Activated T-cell treated with anti-CD3 and anti-CD28 coated beads, Interleukin-2, amount 50 U/mL, for 4 hours (primary cell): ENCODE data around the gene TGFB1I1. TPM values are rescaled to one million over a fixed set of nuclear protein-coding genes. Genes with fewer than 3 reads are reported as not detected.

ENCODE experiments used
- ATAC-seq, 2 donors: fragments of 200-7000 bp; cut with Tn5 transposase; one replicate each; pipeline ENCODE4 v1.10.0; 2021
- DNase-seq: peaks from one replicate; pipeline ENCODE4 v3.0.0-alpha.2; 2020
- H3K27me3 Mint-ChIP-seq: one replicate; pipeline ENCODE4 v1.8.0; 2021; ENCODE audit warnings: low read depth, mixed read lengths
- H3K36me3 Mint-ChIP-seq: one replicate; pipeline ENCODE4 v1.8.0; 2022; ENCODE audit warnings: mixed read lengths; ENCODE audit not compliant: insufficient read depth
- H3K4me1 Mint-ChIP-seq: one replicate; pipeline ENCODE4 v1.8.0; 2021; ENCODE audit warnings: low read depth, mixed read lengths
- H3K4me3 Mint-ChIP-seq: one replicate; pipeline ENCODE4 v1.8.0; 2021; ENCODE audit warnings: mild to moderate bottlenecking, moderate library complexity, mixed read lengths
- H3K9me3 Mint-ChIP-seq: one replicate; pipeline ENCODE4 v1.8.0; 2021; ENCODE audit warnings: mixed read lengths
- total RNA-seq, 3 donors: library from RNA; stranded (reverse); gene quantifications; one replicate each; pipeline ENCODE4 v1.2.1, GENCODE V29; 2021

The TGFB1I1 gene
- total RNA-seq, 3 donors from 2014 or later, result 0.30 to 0.34 TPM; not detected in 1

GRCh38 chr16:31485571-31485970 lies 13.6 kb downstream of the TGFB1I1 start:
- no peaks in the 10 kb centered on the region for H3K9me3 Mint-ChIP-seq
- H3K4me1 Mint-ChIP-seq, result peaks cover 13% of the 10 kb centered on the region
- ATAC-seq, result no peak
- no peak for DNase-seq
- no peaks in the 10 kb centered on the region for H3K36me3 Mint-ChIP-seq
- H3K4me3 Mint-ChIP-seq, result no peak overlapping the region
- H3K27me3 Mint-ChIP-seq, result no peaks in the 10 kb centered on the region

- DNase-seq (no peak), ATAC-seq (no peak)
- Mint-ChIP-seq H3K27me3 (no peaks in the 10 kb centered on the region), H3K36me3 (peaks cover 4% of the 10 kb centered on the region), H3K9me3 (no peaks in the 10 kb centered on the region), H3K4me1 (peaks cover 13% of the 10 kb centered on the region), H3K4me3 (no peak overlapping the region)
These were observed 14.1 kb downstream of the TGFB1I1 start for GRCh38 chr16:31486045-31486444.

- H3K4me3 Mint-ChIP-seq, result peak overlapping the region; percentile 87
- DNase-seq, result no peak
- no peaks in the 10 kb centered on the region for H3K27me3 Mint-ChIP-seq
- peaks cover 13% of the 10 kb centered on the region for H3K4me1 Mint-ChIP-seq
- H3K9me3 Mint-ChIP-seq, result no peaks in the 10 kb centered on the region
- peak in 1 of 2 donors; percentile 22 for ATAC-seq
- peaks cover 4% of the 10 kb centered on the region for H3K36me3 Mint-ChIP-seq
These were observed 15.2 kb downstream of the TGFB1I1 start for GRCh38 chr16:31487071-31487719.

- DNase-seq (peak; percentile 67), ATAC-seq (peak; percentile 95 to 97)
- no peaks in the 10 kb centered on the region for H3K27me3 Mint-ChIP-seq
- peaks cover 4% of the 10 kb centered on the region for H3K36me3 Mint-ChIP-seq
- H3K9me3 Mint-ChIP-seq, result no peaks in the 10 kb centered on the region
- peaks cover 13% of the 10 kb centered on the region for H3K4me1 Mint-ChIP-seq
- peak overlapping the region; percentile 87 for H3K4me3 Mint-ChIP-seq
These were observed 15.9 kb downstream of the TGFB1I1 start for GRCh38 chr16:31487720-31488467.

GRCh38 chr16:31488468-31489297 lies 16.7 kb downstream of the TGFB1I1 start:
- peaks cover 13% of the 10 kb centered on the region for H3K4me1 Mint-ChIP-seq
- no peaks in the 10 kb centered on the region for H3K9me3 Mint-ChIP-seq
- H3K4me3 Mint-ChIP-seq, result peak overlapping the region; percentile 87
- peaks cover 10% of the 10 kb centered on the region for H3K36me3 Mint-ChIP-seq
- DNase-seq (no peak), ATAC-seq (no peak)
- no peaks in the 10 kb centered on the region for H3K27me3 Mint-ChIP-seq

GRCh38 chr16:31489298-31489564 lies 17.3 kb downstream of the TGFB1I1 start:
- no peak overlapping the region for H3K4me3 Mint-ChIP-seq
- H3K9me3 Mint-ChIP-seq, result no peaks in the 10 kb centered on the region
- peaks cover 10% of the 10 kb centered on the region for H3K36me3 Mint-ChIP-seq
- ATAC-seq, result no peak
- H3K4me1 Mint-ChIP-seq, result peaks cover 13% of the 10 kb centered on the region
- no peak for DNase-seq
- no peaks in the 10 kb centered on the region for H3K27me3 Mint-ChIP-seq

GRCh38 chr16:31489616-31490584 lies 17.9 kb downstream of the TGFB1I1 start:
- peak overlapping the region; percentile 4 for H3K4me3 Mint-ChIP-seq
- DNase-seq, result no peak
- H3K36me3 Mint-ChIP-seq, result peaks cover 10% of the 10 kb centered on the region
- H3K4me1 Mint-ChIP-seq, result peaks cover 13% of the 10 kb centered on the region
- no peak for ATAC-seq
- no peaks in the 10 kb centered on the region for H3K9me3 Mint-ChIP-seq
- H3K27me3 Mint-ChIP-seq, result no peaks in the 10 kb centered on the region

GRCh38 chr16:31491778-31492418 lies 19.9 kb downstream of the TGFB1I1 start:
- DNase-seq (no peak), ATAC-seq (no peak)
- Mint-ChIP-seq H3K4me3 (no peak overlapping the region), H3K9me3 (no peaks in the 10 kb centered on the region), H3K4me1 (peaks cover 5% of the 10 kb centered on the region), H3K27me3 (no peaks in the 10 kb centered on the region), H3K36me3 (peaks cover 11% of the 10 kb centered on the region)

GRCh38 chr16:31493506-31494125 lies 21.7 kb downstream of the TGFB1I1 start:
- Mint-ChIP-seq H3K36me3 (peaks cover 17% of the 10 kb centered on the region), H3K4me1 (peaks cover 2% of the 10 kb centered on the region), H3K4me3 (no peak overlapping the region), H3K9me3 (no peaks in the 10 kb centered on the region), H3K27me3 (no peaks in the 10 kb centered on the region)
- DNase-seq (no peak), ATAC-seq (no peak)

GRCh38 chr16:31496670-31497069 lies 24.7 kb downstream of the TGFB1I1 start:
- DNase-seq, result no peak
- H3K4me3 Mint-ChIP-seq, result no peak overlapping the region
- peaks cover 2% of the 10 kb centered on the region for H3K4me1 Mint-ChIP-seq
- H3K36me3 Mint-ChIP-seq, result peaks cover 19% of the 10 kb centered on the region
- no peak for ATAC-seq
- H3K9me3 Mint-ChIP-seq, result no peaks in the 10 kb centered on the region
- no peaks in the 10 kb centered on the region for H3K27me3 Mint-ChIP-seq

- peaks cover 15% of the 10 kb centered on the region for H3K36me3 Mint-ChIP-seq
- peaks cover 2% of the 10 kb centered on the region for H3K4me1 Mint-ChIP-seq
- DNase-seq (no peak), ATAC-seq (no peak)
- no peaks in the 10 kb centered on the region for H3K9me3 Mint-ChIP-seq
- H3K4me3 Mint-ChIP-seq, result no peak overlapping the region
- H3K27me3 Mint-ChIP-seq, result no peaks in the 10 kb centered on the region
These were observed 26.5 kb downstream of the TGFB1I1 start for GRCh38 chr16:31498493-31498892.

GRCh38 chr16:31499928-31500327 lies 28.0 kb downstream of the TGFB1I1 start:
- Mint-ChIP-seq H3K36me3 (peaks cover 16% of the 10 kb centered on the region), H3K9me3 (no peaks in the 10 kb centered on the region), H3K4me3 (no peak overlapping the region), H3K27me3 (no peaks in the 10 kb centered on the region), H3K4me1 (peaks cover 6% of the 10 kb centered on the region)
- ATAC-seq (no peak), DNase-seq (no peak)
